GM10847 (cell line): ENCODE results near the gene ETV3L.

Experiments used
- POLR2A ChIP-seq: IDR thresholded peaks from 2 replicates; pipeline ENCODE4 v1.6.1; 2011; ENCODE audit not compliant: insufficient read length; ENCODE audit errors: extremely low read depth

The ETV3L gene

GRCh38 chr1:157114183-157115121, 14.8 kb upstream of the ETV3L start:
- TF ChIP-seq POLR2A: no peak

GRCh38 chr1:157113631-157114030, 14.0 kb upstream of the ETV3L start:
- no peak for TF ChIP-seq POLR2A

- TF ChIP-seq POLR2A: no peak
These were observed 13.5 kb upstream of the ETV3L start for GRCh38 chr1:157113106-157113505.

GRCh38 chr1:157112186-157112867, 12.7 kb upstream of the ETV3L start:
- TF ChIP-seq POLR2A: no peak

GRCh38 chr1:157111396-157112165, 12.0 kb upstream of the ETV3L start:
- TF ChIP-seq POLR2A: no peak

- no peak for TF ChIP-seq POLR2A
These were observed 11.1 kb upstream of the ETV3L start for GRCh38 chr1:157110686-157111085.

- no peak for TF ChIP-seq POLR2A
These were observed 10.4 kb upstream of the ETV3L start for GRCh38 chr1:157110003-157110402.

GRCh38 chr1:157108448-157108847, 8.8 kb upstream of the ETV3L start:
- TF ChIP-seq POLR2A: no peak

- TF ChIP-seq POLR2A: no peak
These were observed 8.1 kb upstream of the ETV3L start for GRCh38 chr1:157107702-157108101.

- no peak for TF ChIP-seq POLR2A
These were observed 7.2 kb upstream of the ETV3L start for GRCh38 chr1:157106813-157107189.

- no peak for TF ChIP-seq POLR2A
These were observed 6.6 kb upstream of the ETV3L start for GRCh38 chr1:157105988-157106812.

- TF ChIP-seq POLR2A: no peak
These were observed 5.8 kb upstream of the ETV3L start for GRCh38 chr1:157105298-157105987.

GRCh38 chr1:157104598-157105293, 5.1 kb upstream of the ETV3L start:
- TF ChIP-seq POLR2A: no peak

GRCh38 chr1:157103268-157103667, 3.7 kb upstream of the ETV3L start:
- no peak for TF ChIP-seq POLR2A

GRCh38 chr1:157101149-157101548, 1.5 kb upstream of the ETV3L start:
- no peak for TF ChIP-seq POLR2A
